Measurements from ENCODE around the gene MICALL1.

- TF ChIP-seq POLR2A (IDR thresholded peaks at IDR 0.05), result peak in 1 of 2 donors; percentile 3
- TF ChIP-seq CTCF (IDR thresholded peaks at IDR 0.05), result no peak
These were observed 389 bp downstream of the MICALL1 start for GRCh38 chr22:37906364-37907008.
